CD8-positive, alpha-beta memory T cell (primary cell): ENCODE results near the gene LHFPL6. TPM values are rescaled to one million over a fixed set of nuclear protein-coding genes. Genes with fewer than 3 reads are reported as not detected.

Experiments used
- CTCF ChIA-PET: fragments of 350-600 bp; sonication (Branson Sonifier 250); formaldehyde crosslinking; loops from one replicate; lab custom pipeline; 2021; ENCODE audit warnings: antibody characterized with exemption; lab: Charles Lee
- POLR2A ChIA-PET: fragments of 350-600 bp; sonication (Branson Sonifier 250); formaldehyde crosslinking; loops from one replicate; lab custom pipeline; 2021; ENCODE audit warnings: antibody characterized with exemption; lab: Charles Lee
- DNase-seq, 5 donors: peaks; one replicate each; pipeline versions ENCODE4 v3.0.0 to v3.0.0-alpha.2; 2020 to 2022; ENCODE audit warnings: mixed read lengths in 1 of 5
- H3K27ac ChIP-seq: one replicate; pipeline ENCODE4 v1.7.0; 2013; ENCODE audit warnings: low read depth, mild to moderate bottlenecking, low read length, moderate library complexity
- H3K27me3 ChIP-seq: 2 replicates; pipeline ENCODE4 v1.7.0; 2013; ENCODE audit warnings: low read length, mild to moderate bottlenecking; ENCODE audit not compliant: insufficient read depth, poor library complexity, severe bottlenecking
- H3K36me3 ChIP-seq: 2 replicates; pipeline ENCODE4 v1.7.0; 2013; ENCODE audit warnings: mild to moderate bottlenecking, low read length, moderate library complexity; ENCODE audit not compliant: insufficient read depth
- H3K4me1 ChIP-seq: 2 replicates; pipeline ENCODE4 v1.7.0; 2013; ENCODE audit warnings: mild to moderate bottlenecking, low read length, moderate library complexity; ENCODE audit not compliant: insufficient read depth
- H3K4me3 ChIP-seq: 2 replicates; pipeline ENCODE4 v1.7.0; 2013; ENCODE audit warnings: mild to moderate bottlenecking, low read length
- H3K9me3 ChIP-seq: 2 replicates; pipeline ENCODE4 v1.7.0; 2013; ENCODE audit warnings: mild to moderate bottlenecking, low read length
- H3K27ac Mint-ChIP-seq, 8 donors: one replicate each; pipeline ENCODE4 v1.8.0; 2020 to 2021; ENCODE audit warnings: mixed read lengths in 8 of 8, mild to moderate bottlenecking in 6 of 8, inconsistent platforms in 3 of 8, moderate library complexity in 3 of 8
- H3K27me3 Mint-ChIP-seq, 2 donors: one replicate each; pipeline ENCODE4 v1.8.0; 2020 to 2021; ENCODE audit warnings: mixed read lengths in 2 of 2, mild to moderate bottlenecking in 1 of 2, moderate library complexity in 1 of 2
- H3K36me3 Mint-ChIP-seq, 3 donors: one replicate each; pipeline ENCODE4 v1.8.0; 2020 to 2021; ENCODE audit warnings: mixed read lengths in 3 of 3, inconsistent platforms in 1 of 3, mild to moderate bottlenecking in 1 of 3
- H3K4me1 Mint-ChIP-seq, 3 donors: one replicate each; pipeline ENCODE4 v1.8.0; 2020 to 2021; ENCODE audit warnings: mixed read lengths in 3 of 3, inconsistent platforms in 1 of 3, mild to moderate bottlenecking in 1 of 3
- H3K4me3 Mint-ChIP-seq, 7 donors: one replicate each; pipeline ENCODE4 v1.8.0; 2020 to 2021; ENCODE audit warnings: mixed read lengths in 7 of 7, mild to moderate bottlenecking in 6 of 7, moderate library complexity in 4 of 7, inconsistent platforms in 2 of 7
- H3K9me3 Mint-ChIP-seq, 5 donors: one replicate each; pipeline ENCODE4 v1.8.0; 2020 to 2022; ENCODE audit warnings: mixed read lengths in 5 of 5, mild to moderate bottlenecking in 3 of 5, moderate library complexity in 2 of 5, inconsistent platforms in 1 of 5
- polyA plus RNA-seq: library from polyadenylated mRNA; unstranded; fragments of 300-500 nt; fragmentation: Illumina TruSeq; gene quantifications from one replicate; pipeline ENCODE4 v1.2.3, GENCODE V29; 2021
- total RNA-seq, 2 experiments: library from RNA; stranded (reverse); gene quantifications; one replicate each; pipeline ENCODE4 v1.2.3, GENCODE V29; 2021

LHFPL6 gene
- total and polyA plus RNA-seq, 3 experiments from 2014 or later = 5.9 to 6.4 TPM; not detected in 1

GRCh38 chr13:39463611-39464010 lies 139.4 kb downstream of the LHFPL6 start:
- ChIA-PET CTCF (no interaction called here), POLR2A (no interaction called here)
- no peaks in the 10 kb centered on the region for H3K4me1 ChIP-seq
- no peaks in the 10 kb centered on the region for H3K27me3 ChIP-seq
- no peak for DNase-seq
- Mint-ChIP-seq H3K4me3 (no peak overlapping the region), H3K36me3 (no peaks in the 10 kb centered on the region), H3K27ac (no peak overlapping the region), H3K9me3 (no peaks in the 10 kb centered on the region), H3K27me3 (peaks cover 2 to 9% of the 10 kb centered on the region in 2 donors), H3K4me1 (no peaks in the 10 kb centered on the region)
- H3K4me3 ChIP-seq = no peak overlapping the region
- no peak overlapping the region for H3K27ac ChIP-seq
- no peaks in the 10 kb centered on the region for H3K9me3 ChIP-seq
- no peaks in the 10 kb centered on the region for H3K36me3 ChIP-seq

DNA sequence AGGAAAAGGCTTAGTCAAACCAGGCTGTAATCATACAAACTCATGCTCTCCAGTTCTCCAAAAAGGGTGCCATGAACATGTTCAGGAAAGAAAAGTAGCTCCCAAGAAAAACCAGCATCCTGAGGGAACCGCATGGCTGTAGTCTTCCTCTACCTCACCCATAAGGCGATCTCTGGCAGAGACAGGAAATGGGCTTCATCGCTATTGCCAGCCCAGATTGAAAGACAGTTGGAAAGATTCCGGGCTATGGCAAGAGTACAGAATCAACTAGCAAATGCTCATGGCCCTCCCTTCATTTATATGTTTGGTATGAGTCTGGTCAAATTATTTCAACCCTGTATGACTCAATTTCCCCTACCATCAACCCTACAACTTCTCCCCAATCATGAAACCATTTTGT lies 140.1 kb downstream of the LHFPL6 start:
- Mint-ChIP-seq H3K9me3 (no peaks in the 10 kb centered on the region), H3K4me3 (no peak overlapping the region), H3K4me1 (no peaks in the 10 kb centered on the region), H3K27me3 (peaks cover 2 to 6% of the 10 kb centered on the region in 2 donors), H3K27ac (no peak overlapping the region), H3K36me3 (no peaks in the 10 kb centered on the region)
- H3K36me3 ChIP-seq = no peaks in the 10 kb centered on the region
- ChIA-PET POLR2A (no interaction called here), CTCF (no interaction called here)
- no peak overlapping the region for H3K4me3 ChIP-seq
- H3K27me3 ChIP-seq = no peaks in the 10 kb centered on the region
- H3K4me1 ChIP-seq = no peaks in the 10 kb centered on the region
- no peak for DNase-seq
- H3K9me3 ChIP-seq = no peaks in the 10 kb centered on the region
- no peak overlapping the region for H3K27ac ChIP-seq

DNA sequence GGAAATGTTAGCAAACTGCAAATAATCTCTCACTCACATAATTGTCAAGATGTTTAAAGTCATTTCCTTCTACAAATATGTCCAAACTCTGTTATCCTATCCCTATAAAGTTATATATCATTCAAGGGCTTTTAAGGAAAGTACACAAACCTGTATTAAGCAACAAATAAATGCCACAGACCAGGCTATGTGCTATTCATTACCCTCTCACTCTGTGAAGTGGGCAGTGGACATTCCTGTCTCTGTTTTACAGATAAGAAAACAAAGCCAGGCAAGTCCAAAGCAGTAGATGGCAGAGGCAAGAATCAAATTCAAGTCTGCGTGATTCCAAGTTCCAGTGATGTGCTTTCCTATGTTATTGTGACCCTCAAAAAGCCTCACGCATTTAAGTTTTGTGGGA lies 140.6 kb downstream of the LHFPL6 start:
- Mint-ChIP-seq H3K36me3 (no peaks in the 10 kb centered on the region), H3K27me3 (peaks cover 2 to 4% of the 10 kb centered on the region in 2 donors), H3K4me3 (no peak overlapping the region), H3K27ac (no peak overlapping the region), H3K9me3 (peaks cover 0 to under 1% (median 0%) of the 10 kb centered on the region in 5 donors), H3K4me1 (no peaks in the 10 kb centered on the region)
- H3K27me3 ChIP-seq = no peaks in the 10 kb centered on the region
- H3K9me3 ChIP-seq = no peaks in the 10 kb centered on the region
- H3K27ac ChIP-seq = no peak overlapping the region
- DNase-seq = no peak
- ChIA-PET CTCF (no interaction called here), POLR2A (no interaction called here)
- H3K36me3 ChIP-seq = no peaks in the 10 kb centered on the region
- no peak overlapping the region for H3K4me3 ChIP-seq
- H3K4me1 ChIP-seq = no peaks in the 10 kb centered on the region

DNA sequence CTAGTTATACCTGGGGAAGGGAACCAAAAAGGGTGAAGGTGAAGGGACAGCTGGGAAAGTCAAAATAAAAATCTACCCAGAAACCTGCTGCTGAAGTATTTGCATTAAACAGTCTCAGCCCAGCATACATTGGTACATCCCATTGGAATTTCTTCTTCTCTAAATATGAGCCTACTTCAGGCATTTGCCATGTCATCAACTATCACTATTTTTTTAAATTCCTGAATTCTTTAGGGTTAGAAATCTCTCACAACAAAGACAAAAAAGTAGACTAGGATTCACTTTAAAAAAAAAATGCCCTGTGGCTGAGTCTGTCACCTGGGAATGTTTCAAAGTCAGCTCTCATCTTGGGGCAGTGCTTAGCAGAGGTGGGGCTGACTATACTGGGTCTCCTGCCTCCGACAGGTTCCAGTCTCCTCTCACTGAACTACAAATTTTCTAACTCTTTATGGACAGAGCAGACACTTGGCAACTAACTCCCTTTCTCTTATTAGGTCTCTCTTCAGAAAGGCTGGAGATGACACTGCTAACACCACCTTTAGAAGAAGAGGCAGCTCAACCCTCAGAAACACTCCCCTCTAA lies 141.2 kb downstream of the LHFPL6 start:
- no peaks in the 10 kb centered on the region for H3K4me1 Mint-ChIP-seq
- no peaks in the 10 kb centered on the region for H3K9me3 ChIP-seq
- ChIA-PET POLR2A (no interaction called here), CTCF (no interaction called here)
- peaks cover 0 to 3% of the 10 kb centered on the region in 2 donors for H3K27me3 Mint-ChIP-seq
- no peak overlapping the region for H3K27ac Mint-ChIP-seq
- no peaks in the 10 kb centered on the region for H3K36me3 Mint-ChIP-seq
- H3K4me3 ChIP-seq = no peak overlapping the region
- no peak overlapping the region for H3K27ac ChIP-seq
- DNase-seq = no peak
- H3K27me3 ChIP-seq = no peaks in the 10 kb centered on the region
- H3K9me3 Mint-ChIP-seq = peaks cover 0 to 6% (median 0%) of the 10 kb centered on the region in 5 donors
- no peak overlapping the region for H3K4me3 Mint-ChIP-seq
- no peaks in the 10 kb centered on the region for H3K36me3 ChIP-seq
- H3K4me1 ChIP-seq = no peaks in the 10 kb centered on the region

DNA sequence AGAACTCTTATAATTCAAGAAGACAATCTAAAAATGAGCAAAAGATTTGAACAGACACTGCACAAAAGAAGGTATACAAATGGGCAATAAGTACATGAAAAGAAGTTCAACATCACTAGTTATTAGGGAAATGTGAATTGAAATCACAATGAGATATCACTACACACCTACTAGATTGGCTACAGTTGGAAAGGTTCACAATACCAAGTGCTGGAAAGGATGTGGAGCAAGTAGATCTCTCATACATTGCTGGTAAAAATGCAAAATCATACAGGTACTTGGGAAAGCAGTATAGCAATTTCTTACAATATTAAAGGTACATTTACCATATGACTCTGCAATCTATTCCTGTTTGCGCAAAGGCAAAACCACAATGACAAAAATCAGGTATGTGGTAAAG lies 145.7 kb downstream of the LHFPL6 start:
- no peaks in the 10 kb centered on the region for H3K4me1 ChIP-seq
- H3K4me3 Mint-ChIP-seq = no peak overlapping the region
- H3K9me3 ChIP-seq = no peaks in the 10 kb centered on the region
- H3K36me3 ChIP-seq = no peaks in the 10 kb centered on the region
- no peak for DNase-seq
- ChIA-PET CTCF (no interaction called here), POLR2A (no interaction called here)
- no peaks in the 10 kb centered on the region for H3K27me3 ChIP-seq
- no peak overlapping the region for H3K4me3 ChIP-seq
- H3K4me1 Mint-ChIP-seq = no peaks in the 10 kb centered on the region
- H3K9me3 Mint-ChIP-seq = peaks cover 0 to 6% (median 0%) of the 10 kb centered on the region in 5 donors
- no peak overlapping the region for H3K27ac ChIP-seq
- peaks cover 3 to 14% of the 10 kb centered on the region in 2 donors for H3K27me3 Mint-ChIP-seq
- no peak overlapping the region for H3K27ac Mint-ChIP-seq
- no peaks in the 10 kb centered on the region for H3K36me3 Mint-ChIP-seq

- Histone ChIP-seq H3K27ac (no peak overlapping the region), H3K4me3 (no peak overlapping the region), H3K9me3 (no peaks in the 10 kb centered on the region), H3K36me3 (no peaks in the 10 kb centered on the region), H3K27me3 (no peaks in the 10 kb centered on the region), H3K4me1 (no peaks in the 10 kb centered on the region)
- DNase-seq = no peak
- ChIA-PET CTCF (no interaction called here), POLR2A (no interaction called here)
- Mint-ChIP-seq H3K4me1 (no peaks in the 10 kb centered on the region), H3K9me3 (peaks cover 0 to 6% (median 3%) of the 10 kb centered on the region in 5 donors), H3K36me3 (no peaks in the 10 kb centered on the region), H3K4me3 (no peak overlapping the region), H3K27ac (no peak overlapping the region), H3K27me3 (peaks cover 3 to 17% of the 10 kb centered on the region in 2 donors)
Observed at GRCh38 chr13:39455521-39456175, 147.3 kb downstream of the LHFPL6 start.

DNA sequence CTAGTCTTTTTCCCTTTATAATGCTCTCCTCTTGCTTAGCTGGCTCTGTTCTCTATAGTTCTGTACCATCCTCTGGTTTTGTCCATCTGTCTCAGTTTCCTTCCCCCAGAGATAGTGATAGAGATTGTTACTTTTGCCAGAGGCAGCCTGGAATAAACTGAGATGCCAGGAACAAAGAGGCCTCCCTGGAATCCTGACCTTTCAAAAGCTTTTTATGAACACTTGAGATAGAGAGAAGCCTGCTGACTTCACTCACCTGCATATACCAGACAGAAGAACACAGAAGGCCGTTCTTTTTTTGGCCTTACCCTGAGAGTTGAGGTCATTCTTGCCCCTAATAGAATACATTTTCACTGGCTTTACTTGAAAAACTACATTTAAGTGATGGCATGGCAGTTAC lies 150.2 kb downstream of the LHFPL6 start:
- H3K27ac ChIP-seq = no peak overlapping the region
- no peak overlapping the region for H3K4me3 ChIP-seq
- ChIA-PET CTCF (no interaction called here), POLR2A (no interaction called here)
- peaks cover 0 to 6% (median 3%) of the 10 kb centered on the region in 5 donors for H3K9me3 Mint-ChIP-seq
- H3K36me3 Mint-ChIP-seq = no peaks in the 10 kb centered on the region
- no peak overlapping the region for H3K4me3 Mint-ChIP-seq
- H3K36me3 ChIP-seq = no peaks in the 10 kb centered on the region
- peaks cover 3 to 28% of the 10 kb centered on the region in 2 donors for H3K27me3 Mint-ChIP-seq
- no peaks in the 10 kb centered on the region for H3K27me3 ChIP-seq
- H3K4me1 ChIP-seq = no peaks in the 10 kb centered on the region
- no peaks in the 10 kb centered on the region for H3K9me3 ChIP-seq
- no peak overlapping the region for H3K27ac Mint-ChIP-seq
- H3K4me1 Mint-ChIP-seq = no peaks in the 10 kb centered on the region
- no peak for DNase-seq

DNA sequence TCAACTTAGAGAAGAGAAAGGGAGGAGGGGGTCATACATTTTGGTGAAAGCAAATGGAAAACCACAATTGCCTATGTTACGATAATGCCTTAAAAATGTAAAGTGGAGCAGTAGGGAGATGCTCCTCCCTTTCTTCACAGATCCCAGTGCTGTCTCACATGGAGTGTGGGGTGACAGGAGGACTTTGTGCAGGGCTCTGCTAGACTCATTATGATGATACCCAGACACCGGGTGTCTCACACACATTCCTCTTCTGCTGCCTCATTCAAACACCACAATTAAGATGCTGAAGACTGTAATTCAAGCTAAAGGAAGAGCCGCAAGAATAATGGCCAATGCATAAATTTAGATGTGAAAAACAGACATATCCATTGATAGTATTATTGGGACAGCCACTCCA lies 150.6 kb downstream of the LHFPL6 start:
- peaks cover 0 to 6% (median 3%) of the 10 kb centered on the region in 5 donors for H3K9me3 Mint-ChIP-seq
- CTCF ChIA-PET = no interaction called here

More for the DNA sequence above, 150.6 kb downstream of the LHFPL6 start:
- Mint-ChIP-seq H3K36me3 (no peaks in the 10 kb centered on the region), H3K27ac (no peak overlapping the region), H3K27me3 (peaks cover 3 to 32% of the 10 kb centered on the region in 2 donors), H3K4me3 (no peak overlapping the region), H3K4me1 (no peaks in the 10 kb centered on the region)
- no peaks in the 10 kb centered on the region for H3K9me3 ChIP-seq
- DNase-seq = no peak
- H3K36me3 ChIP-seq = no peaks in the 10 kb centered on the region
- H3K27ac ChIP-seq = no peak overlapping the region
- no peaks in the 10 kb centered on the region for H3K4me1 ChIP-seq
- H3K27me3 ChIP-seq = no peaks in the 10 kb centered on the region
- POLR2A ChIA-PET = no interaction called here
- no peak overlapping the region for H3K4me3 ChIP-seq
